Upper lobe of right lung (tissue), 1 donor: ENCODE results near the gene SYNDIG1. TPM values are rescaled to one million over a fixed set of nuclear protein-coding genes. Genes with fewer than 3 reads are reported as not detected.

Experiments
- ATAC-seq: fragments of 200-7000 bp; cut with Tn5 transposase; one replicate; pipeline ENCODE4 v1.9.1; 2020; ENCODE audit warnings: mild to moderate bottlenecking, moderate library complexity
- DNase-seq: peaks from one replicate; pipeline ENCODE4 v3.0.0-alpha.2; 2020
- H3K27ac ChIP-seq: fragments of 200-600 bp; one replicate; pipeline ENCODE4 v1.8.0; 2022
- H3K27me3 ChIP-seq: fragments of 200-600 bp; one replicate; pipeline ENCODE4 v1.8.0; 2022; ENCODE audit warnings: mild to moderate bottlenecking
- H3K36me3 ChIP-seq: fragments of 200-600 bp; one replicate; pipeline ENCODE4 v1.8.0; 2022
- H3K4me1 ChIP-seq: fragments of 200-600 bp; one replicate; pipeline ENCODE4 v1.8.0; 2022
- H3K4me3 ChIP-seq: fragments of 200-600 bp; one replicate; pipeline ENCODE4 v1.8.0; 2022; ENCODE audit warnings: mild to moderate bottlenecking
- H3K9me3 ChIP-seq: fragments of 200-600 bp; one replicate; pipeline ENCODE4 v1.8.0; 2022
- CTCF ChIP-seq: fragments of 200-600 bp; IDR thresholded peaks from one replicate; pipeline ENCODE4 v1.8.0; 2022; ENCODE audit warnings: antibody characterized with exemption
- intact Hi-C: fragments of 100-400 bp; cut with DNase I; formaldehyde crosslinking; loops from one replicate; pipeline ENCODE4 v1.11.0; 2022
- total RNA-seq: library from RNA; stranded (reverse); fragmentation: NEBNext Ultra II Directional; extraction: Animal tissue kit (Norgen Biotek cat#: 25700); gene quantifications from one replicate; pipeline ENCODE4 v1.2.1, GENCODE V29; 2021
- donor health status: DM: no; HTN: yes; CAD: no; lungs with severe emphysema.

The SYNDIG1 gene
- total RNA-seq, 1 donor from 2014 or later, result not detected

- Histone ChIP-seq H3K27me3 (peaks cover 8% of the 10 kb centered on the region), H3K4me1 (no peaks in the 10 kb centered on the region), H3K27ac (no peak overlapping the region), H3K4me3 (no peak overlapping the region), H3K9me3 (no peaks in the 10 kb centered on the region), H3K36me3 (no peaks in the 10 kb centered on the region)
- intact Hi-C loops, result no loop called here
- no peak for DNase-seq
- no peak for TF ChIP-seq CTCF
- ATAC-seq, result no peak
Observed at GRCh38 chr20:24449026-24449720, 20.3 kb upstream of the SYNDIG1 start.

DNA sequence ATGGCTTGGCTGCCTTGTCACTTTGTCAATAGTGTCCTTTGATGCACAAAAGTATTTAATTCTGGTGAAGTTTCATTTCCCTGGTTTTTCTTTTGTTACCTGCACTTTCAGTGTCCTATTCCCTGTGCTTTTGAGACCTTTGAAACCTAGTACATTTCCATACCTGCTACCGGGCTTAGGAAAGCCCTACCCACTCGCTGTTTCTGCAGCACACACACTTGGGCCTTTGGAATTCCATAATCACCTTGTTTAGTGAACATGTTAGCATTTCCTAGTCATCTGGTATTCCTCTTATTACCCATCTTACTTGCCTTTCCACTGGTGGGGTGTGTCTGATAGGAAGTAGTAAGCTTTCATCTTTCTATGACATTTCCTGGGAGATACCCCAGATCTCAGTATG is 19.3 kb upstream of the SYNDIG1 start:
- Histone ChIP-seq H3K4me1 (no peaks in the 10 kb centered on the region), H3K27ac (no peak overlapping the region), H3K36me3 (no peaks in the 10 kb centered on the region), H3K27me3 (peaks cover 12% of the 10 kb centered on the region), H3K4me3 (no peak overlapping the region), H3K9me3 (no peaks in the 10 kb centered on the region)
- no peak for DNase-seq
- intact Hi-C loops, result no loop called here
- no peak for ATAC-seq
- no peak for TF ChIP-seq CTCF

DNA sequence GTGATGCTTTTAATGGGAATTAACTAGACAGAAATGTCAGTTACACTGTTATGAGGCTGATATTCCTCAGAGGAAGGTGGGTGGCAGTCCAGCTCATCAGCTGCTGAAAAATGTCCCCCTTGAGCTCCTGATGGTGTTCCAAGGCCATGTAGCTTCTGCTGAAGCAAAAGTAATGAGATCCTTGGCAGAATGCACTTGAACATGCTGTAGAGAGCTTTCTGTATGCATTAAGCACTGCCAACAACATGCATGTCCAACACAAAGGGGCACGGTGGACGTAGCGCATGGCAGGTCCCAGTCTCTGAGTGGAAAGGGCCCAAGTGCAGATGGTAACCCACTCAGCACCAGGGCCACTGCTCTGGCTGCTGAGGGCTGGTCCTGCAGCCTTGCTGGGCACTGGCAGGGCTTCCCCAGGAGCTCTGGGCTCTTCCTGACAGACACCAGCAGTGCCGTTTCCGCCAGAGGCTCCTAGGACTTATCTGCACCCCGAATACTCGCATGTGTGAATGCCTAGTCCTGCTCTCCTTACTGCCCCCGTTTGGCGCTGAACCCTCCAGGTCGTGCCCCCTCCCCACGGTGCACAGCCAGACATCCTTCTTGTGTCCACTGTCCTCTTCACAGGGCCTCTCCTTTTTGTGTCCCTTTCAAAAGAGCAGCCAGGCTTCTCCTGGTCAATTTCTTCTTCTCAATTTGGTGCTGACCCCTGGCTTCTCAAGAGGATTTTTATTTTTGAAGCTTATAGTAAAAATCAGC is 18.6 kb upstream of the SYNDIG1 start:
- intact Hi-C loops, result no loop called here
- no peaks in the 10 kb centered on the region for H3K4me1 ChIP-seq
- DNase-seq, result no peak
- no peak overlapping the region for H3K27ac ChIP-seq
- peaks cover 17% of the 10 kb centered on the region for H3K27me3 ChIP-seq
- no peak for TF ChIP-seq CTCF
- H3K4me3 ChIP-seq, result no peak overlapping the region
- no peak for ATAC-seq
- H3K36me3 ChIP-seq, result no peaks in the 10 kb centered on the region
- no peaks in the 10 kb centered on the region for H3K9me3 ChIP-seq

DNA sequence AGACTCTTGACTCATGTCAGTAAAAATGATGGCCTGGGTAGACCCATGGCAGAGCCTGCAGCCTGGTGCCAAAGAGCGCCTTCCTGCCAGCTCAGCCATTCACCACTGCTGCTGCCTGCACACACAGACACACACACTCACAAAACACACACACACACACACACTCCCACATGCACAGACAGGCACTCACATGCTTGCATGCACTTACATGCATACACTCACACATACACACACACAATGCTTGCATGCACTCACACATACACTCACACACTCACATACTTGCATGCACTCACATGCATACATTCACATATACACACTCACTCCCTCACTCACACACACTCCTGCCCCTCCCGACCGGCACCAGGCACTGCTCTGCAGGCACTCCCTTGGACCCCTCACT is 18.0 kb upstream of the SYNDIG1 start:
- no peak for ATAC-seq
- Histone ChIP-seq H3K9me3 (no peaks in the 10 kb centered on the region), H3K36me3 (no peaks in the 10 kb centered on the region), H3K27ac (no peak overlapping the region), H3K4me1 (no peaks in the 10 kb centered on the region), H3K4me3 (no peak overlapping the region), H3K27me3 (peaks cover 18% of the 10 kb centered on the region)
- no peak for DNase-seq
- intact Hi-C loops, result no loop called here
- no peak for TF ChIP-seq CTCF

DNA sequence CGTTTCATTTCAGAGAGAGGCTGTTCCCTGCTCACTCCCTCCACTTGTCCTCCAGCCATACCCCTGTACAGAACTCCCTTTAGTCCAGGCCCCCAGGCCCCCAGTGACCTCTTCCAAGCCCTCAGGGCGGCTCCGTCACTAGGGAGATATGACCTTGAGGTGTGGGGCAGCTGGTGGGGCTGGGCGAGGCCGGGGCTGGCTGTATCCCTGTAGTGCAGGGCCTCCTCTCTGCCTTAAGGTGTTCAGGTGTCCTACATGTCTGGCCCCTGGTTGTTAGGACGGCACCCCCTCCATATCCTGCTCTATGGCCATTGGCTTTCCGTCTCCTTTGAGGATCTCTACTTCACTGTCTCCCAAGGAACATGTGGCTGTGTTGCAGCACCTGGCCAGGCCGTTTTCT is 17.4 kb upstream of the SYNDIG1 start:
- Histone ChIP-seq H3K36me3 (no peaks in the 10 kb centered on the region), H3K27me3 (peaks cover 18% of the 10 kb centered on the region), H3K9me3 (no peaks in the 10 kb centered on the region), H3K4me1 (no peaks in the 10 kb centered on the region), H3K27ac (no peak overlapping the region), H3K4me3 (no peak overlapping the region)
- DNase-seq, result no peak
- intact Hi-C loops, result no loop called here
- no peak for ATAC-seq
- no peak for TF ChIP-seq CTCF
